Stomach smooth muscle (tissue), 2 donors: Measurements from ENCODE around the gene BRIP1.
"Not testable (repeated sequence)": the region's sequence is repeated elsewhere in the genome, so short reads cannot be mapped to it uniquely, and the experiment has no call there.

ENCODE experiments used
- H3K27ac ChIP-seq: one replicate; pipeline ENCODE4 v1.7.0; 2013; ENCODE audit warnings: mild to moderate bottlenecking, low read length, inconsistent platforms
- H3K27me3 ChIP-seq, 2 donors: one replicate each; pipeline ENCODE4 v1.7.0; 2013; ENCODE audit warnings: low read length in 2 of 2; ENCODE audit not compliant: insufficient read depth in 2 of 2, control insufficient read depth in 1 of 2
- H3K36me3 ChIP-seq, 2 donors: one replicate each; pipeline ENCODE4 v1.7.0; 2013; ENCODE audit warnings: low read length in 2 of 2; ENCODE audit not compliant: control insufficient read depth in 2 of 2, insufficient read depth in 2 of 2
- H3K4me1 ChIP-seq: one replicate; pipeline ENCODE4 v1.7.0; 2013; ENCODE audit warnings: low read length; ENCODE audit not compliant: control insufficient read depth, insufficient read depth
- H3K4me3 ChIP-seq, 2 donors: one replicate each; pipeline ENCODE4 v1.7.0; 2013; ENCODE audit warnings: low read length in 2 of 2
- H3K9ac ChIP-seq, 2 donors: one replicate each; pipeline ENCODE4 v1.7.0; 2013; ENCODE audit warnings: low read length in 2 of 2, mild to moderate bottlenecking in 1 of 2
- H3K9me3 ChIP-seq, 2 donors: one replicate each; pipeline ENCODE4 v1.7.0; 2013; ENCODE audit warnings: low read length in 2 of 2; ENCODE audit not compliant: control insufficient read depth in 2 of 2
- donor health status: healthy.
- donor health status: Pancreatic carcinoma.

The BRIP1 gene

DNA sequence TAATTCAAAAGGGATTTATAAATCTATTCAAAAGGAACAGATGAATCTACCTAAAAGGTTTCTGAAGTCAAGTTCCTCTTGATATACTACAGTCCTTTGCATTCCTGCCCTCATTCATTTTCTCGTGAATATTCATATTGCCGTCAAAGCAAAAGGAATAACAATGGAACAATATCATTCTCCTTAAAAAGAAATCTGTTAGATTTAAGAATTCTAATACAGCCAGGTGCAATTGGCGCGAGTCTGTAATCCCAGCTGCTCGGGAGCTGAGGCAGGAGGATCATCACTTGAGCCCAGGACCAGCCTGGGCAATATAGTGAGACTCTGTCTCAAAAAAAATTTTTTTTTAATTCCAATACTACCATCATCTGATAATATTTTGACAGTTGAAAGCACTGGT is 130.3 kb downstream of the BRIP1 start:
- no peak overlapping the region for H3K9ac ChIP-seq
- H3K27me3 ChIP-seq = no peaks in the 10 kb centered on the region
- H3K4me3 ChIP-seq = no peak overlapping the region
- no peaks in the 10 kb centered on the region for H3K9me3 ChIP-seq
- H3K27ac ChIP-seq = no peak overlapping the region
- no peaks in the 10 kb centered on the region for H3K4me1 ChIP-seq
- H3K36me3 ChIP-seq = no peaks in the 10 kb centered on the region

DNA sequence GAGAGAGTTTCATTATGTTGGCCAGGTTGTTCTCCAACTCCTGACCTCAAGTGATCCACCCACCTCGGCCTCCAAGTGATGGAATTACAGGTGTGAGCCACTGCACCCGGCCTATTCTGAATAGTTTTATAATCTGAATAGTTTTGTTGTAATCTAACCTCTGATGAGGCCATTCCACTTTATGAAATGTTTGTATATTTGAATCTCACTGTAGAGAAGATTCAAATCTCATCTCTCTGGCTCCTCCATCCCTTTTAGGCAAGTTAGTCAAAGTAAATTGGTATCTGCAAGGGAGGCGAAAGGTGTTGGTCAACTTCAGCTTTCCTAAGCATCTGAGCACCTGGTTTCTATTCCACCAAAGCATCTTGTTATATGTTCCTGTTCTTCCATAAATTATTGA is 131.2 kb downstream of the BRIP1 start:
- H3K36me3 ChIP-seq = no peaks in the 10 kb centered on the region
- H3K4me1 ChIP-seq = no peaks in the 10 kb centered on the region
- no peaks in the 10 kb centered on the region for H3K27me3 ChIP-seq

DNA sequence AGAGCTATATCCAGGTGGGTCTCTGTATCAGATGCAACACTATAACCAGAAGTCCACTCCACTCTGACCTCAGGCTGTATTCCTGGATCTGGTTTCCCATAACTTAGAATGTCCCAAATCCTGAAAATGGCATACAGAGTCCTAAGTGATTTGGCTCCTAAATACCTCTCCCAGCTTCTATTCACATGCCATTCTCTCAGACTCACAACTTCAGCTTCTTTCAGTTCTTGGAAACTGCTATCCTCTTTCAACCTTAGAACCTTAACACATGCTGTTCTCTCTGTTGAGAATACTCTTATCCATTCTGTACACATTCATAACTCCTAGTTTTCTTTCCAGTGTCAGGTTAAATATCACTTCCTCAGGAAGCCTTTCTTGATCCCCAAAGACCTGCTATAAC is 132.0 kb downstream of the BRIP1 start:
- H3K9ac ChIP-seq = no peak overlapping the region
- no peaks in the 10 kb centered on the region for H3K36me3 ChIP-seq
- H3K27ac ChIP-seq = no peak overlapping the region
- no peak overlapping the region for H3K4me3 ChIP-seq
- no peaks in the 10 kb centered on the region for H3K4me1 ChIP-seq
- H3K9me3 ChIP-seq = no peaks in the 10 kb centered on the region
- no peaks in the 10 kb centered on the region for H3K27me3 ChIP-seq

More for the DNA sequence above, 131.2 kb downstream of the BRIP1 start:
- no peaks in the 10 kb centered on the region for H3K9me3 ChIP-seq
- H3K9ac ChIP-seq = no peak overlapping the region
- no peak overlapping the region for H3K27ac ChIP-seq
- no peak overlapping the region for H3K4me3 ChIP-seq

DNA sequence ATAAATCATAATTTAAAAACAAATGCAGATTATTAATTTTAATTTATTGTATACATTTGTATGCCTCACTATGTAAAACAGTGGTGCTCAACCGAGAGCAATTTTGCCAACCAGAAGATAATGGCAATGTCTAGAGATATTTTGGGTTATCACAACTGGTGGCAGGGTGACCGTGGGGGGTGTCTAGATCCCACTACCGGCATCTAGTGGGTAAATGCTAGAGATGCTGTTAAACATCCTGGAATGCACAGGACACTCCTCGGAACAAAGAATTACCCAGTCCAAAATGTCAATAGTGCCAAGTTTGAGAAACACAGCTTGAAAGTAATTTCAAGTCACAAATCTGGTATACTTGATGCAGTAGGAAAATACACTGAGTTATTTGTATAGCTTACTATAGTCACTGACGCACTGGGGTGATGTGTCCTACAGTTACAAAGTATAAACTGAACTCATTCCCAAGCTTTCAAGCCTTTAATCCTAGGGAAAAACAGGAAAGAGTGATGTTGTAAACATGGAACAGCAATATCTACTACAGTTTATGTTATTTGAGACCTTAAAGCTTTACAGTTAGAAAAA is 133.5 kb downstream of the BRIP1 start:
- no peak overlapping the region for H3K9ac ChIP-seq
- no peaks in the 10 kb centered on the region for H3K4me1 ChIP-seq
- H3K27ac ChIP-seq = no peak overlapping the region
- H3K27me3 ChIP-seq = no peaks in the 10 kb centered on the region
- no peak overlapping the region for H3K4me3 ChIP-seq
- no peaks in the 10 kb centered on the region for H3K9me3 ChIP-seq
- no peaks in the 10 kb centered on the region for H3K36me3 ChIP-seq

DNA sequence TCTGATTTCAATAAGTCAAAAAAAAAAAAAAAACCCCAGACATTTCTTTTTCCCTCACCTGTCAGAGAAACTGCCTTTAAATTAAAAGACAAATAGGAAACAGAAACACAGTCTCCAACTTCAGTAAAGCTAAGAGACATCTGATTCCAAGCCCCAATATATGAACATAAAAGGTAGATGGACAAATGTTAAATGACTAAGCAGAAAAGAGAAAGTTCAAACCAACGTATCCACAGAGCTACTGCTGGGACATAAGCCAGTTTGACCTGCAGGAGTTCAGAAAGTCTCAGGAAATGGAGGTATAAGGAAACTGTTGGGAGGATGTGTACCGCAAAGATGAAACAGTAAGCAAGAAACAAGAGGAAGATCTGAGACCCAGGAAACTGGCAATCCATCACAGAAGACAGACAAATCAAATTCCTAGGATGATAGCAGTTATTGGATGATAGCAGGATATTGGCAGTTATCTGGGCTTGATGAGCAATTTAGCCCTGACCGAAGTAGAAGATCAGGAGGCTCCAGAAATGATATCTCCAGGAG is 135.0 kb downstream of the BRIP1 start:
- Histone ChIP-seq H3K27ac (no peak overlapping the region), H3K4me3 (no peak overlapping the region), H3K36me3 (no peaks in the 10 kb centered on the region), H3K4me1 (no peaks in the 10 kb centered on the region), H3K27me3 (no peaks in the 10 kb centered on the region), H3K9ac (no peak overlapping the region), H3K9me3 (no peaks in the 10 kb centered on the region)

DNA sequence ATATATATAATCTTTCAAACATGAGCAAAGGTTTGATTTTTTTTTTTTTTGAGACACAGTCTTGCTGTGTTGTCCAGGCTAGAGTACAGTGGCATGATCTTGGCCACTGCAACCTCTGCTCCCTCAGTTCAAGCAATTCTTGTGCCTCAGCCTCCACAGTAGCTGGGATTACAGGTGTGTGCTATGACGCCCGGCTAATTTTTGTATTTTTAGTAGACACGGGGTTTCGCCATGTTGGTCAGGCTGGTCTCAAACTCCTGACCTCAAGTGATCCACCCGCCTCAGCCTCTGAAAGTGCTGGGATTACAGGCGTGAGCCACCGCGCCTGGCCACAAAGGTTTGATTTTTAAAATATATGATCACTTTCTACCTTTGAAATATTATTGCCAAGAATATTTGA is 135.5 kb downstream of the BRIP1 start:
- not testable (repeated sequence) for H3K27me3 ChIP-seq, H3K9me3 ChIP-seq, H3K9ac ChIP-seq, H3K4me1 ChIP-seq, H3K36me3 ChIP-seq, H3K27ac ChIP-seq, H3K4me3 ChIP-seq

DNA sequence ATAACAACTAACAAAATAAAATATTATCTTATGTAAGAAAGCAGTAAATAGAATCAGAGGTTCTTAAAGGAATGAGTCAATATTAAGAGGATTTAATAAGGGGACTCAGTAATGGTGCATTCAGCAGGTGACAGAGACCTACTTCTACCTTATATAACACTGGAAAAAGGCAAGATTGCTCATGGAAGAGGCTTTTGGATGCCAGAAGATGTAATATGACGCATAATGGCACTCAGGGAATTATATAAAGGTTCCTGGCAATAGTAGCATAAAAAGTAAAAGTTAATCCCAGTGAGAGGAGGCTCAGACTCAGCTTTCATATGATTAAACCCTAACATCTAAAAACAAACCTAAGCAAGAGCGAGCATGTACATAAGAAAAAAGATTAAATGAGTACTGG is 136.4 kb downstream of the BRIP1 start:
- H3K36me3 ChIP-seq = no peaks in the 10 kb centered on the region
- no peaks in the 10 kb centered on the region for H3K9me3 ChIP-seq
- no peak overlapping the region for H3K27ac ChIP-seq
- no peaks in the 10 kb centered on the region for H3K4me1 ChIP-seq
- no peak overlapping the region for H3K4me3 ChIP-seq
- H3K9ac ChIP-seq = no peak overlapping the region
- H3K27me3 ChIP-seq = no peaks in the 10 kb centered on the region

DNA sequence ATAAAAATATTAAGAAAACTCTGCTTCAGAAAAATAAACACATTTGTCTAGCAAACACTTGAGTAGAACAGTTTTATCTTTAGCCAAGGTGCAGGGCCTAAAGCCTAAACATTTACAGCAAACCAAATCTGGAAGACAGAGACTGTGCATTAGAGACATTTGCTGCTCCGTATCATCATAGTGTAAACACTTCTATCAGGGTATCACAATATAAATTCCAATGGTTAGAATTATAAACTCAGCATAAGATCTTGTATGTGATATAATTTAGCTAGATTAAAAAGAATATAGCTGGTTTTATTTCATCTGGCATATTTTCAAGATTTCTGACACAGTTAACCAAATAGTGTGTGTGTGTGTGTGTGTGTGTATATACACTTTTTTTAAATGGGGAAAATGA is 138.6 kb downstream of the BRIP1 start:
- Histone ChIP-seq H3K9me3 (peaks cover 0 to 2% of the 10 kb centered on the region in 2 donors), H3K27me3 (no peaks in the 10 kb centered on the region), H3K4me3 (no peak overlapping the region), H3K4me1 (no peaks in the 10 kb centered on the region), H3K27ac (no peak overlapping the region), H3K9ac (no peak overlapping the region), H3K36me3 (no peaks in the 10 kb centered on the region)

DNA sequence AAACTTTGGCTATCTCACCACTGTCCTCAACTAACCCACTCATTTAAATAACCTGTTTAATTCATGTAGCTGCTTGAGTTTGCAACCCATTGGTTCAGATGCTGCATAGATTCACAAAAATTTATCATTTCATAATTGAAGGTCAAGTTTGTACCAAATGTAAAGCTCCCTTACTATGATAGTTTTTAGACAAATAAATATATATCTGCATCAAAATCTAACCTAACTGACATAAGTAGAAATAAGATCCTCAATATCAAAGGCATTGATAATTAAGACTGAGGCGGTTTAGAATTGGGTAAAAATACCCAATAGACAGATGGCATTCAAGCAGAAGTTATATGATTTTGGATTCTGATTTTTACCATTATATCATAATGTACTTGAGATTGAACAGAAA is 139.4 kb downstream of the BRIP1 start:
- Histone ChIP-seq H3K27me3 (no peaks in the 10 kb centered on the region), H3K4me1 (no peaks in the 10 kb centered on the region), H3K9ac (no peak overlapping the region), H3K9me3 (peaks cover 0 to 2% of the 10 kb centered on the region in 2 donors), H3K4me3 (no peak overlapping the region), H3K27ac (no peak overlapping the region), H3K36me3 (no peaks in the 10 kb centered on the region)

DNA sequence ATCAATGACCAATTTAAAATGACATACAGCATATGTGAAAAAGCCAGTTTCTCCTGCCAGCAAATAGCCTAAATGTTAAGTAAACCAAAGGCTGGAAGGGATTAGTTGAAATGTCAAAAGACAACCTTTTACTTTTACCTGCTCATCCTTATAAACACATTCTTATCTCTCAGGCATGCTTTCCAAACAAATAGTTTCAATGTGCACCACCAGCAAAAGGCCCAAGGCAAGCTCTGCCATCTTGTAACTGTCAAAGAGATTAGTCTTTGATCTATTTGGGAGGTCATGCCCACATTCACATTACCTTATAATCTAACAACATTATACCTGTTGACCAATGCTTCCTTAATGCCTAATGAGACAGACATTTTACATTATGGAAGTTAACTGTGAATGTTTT is 140.1 kb downstream of the BRIP1 start:
- Histone ChIP-seq H3K4me1 (no peaks in the 10 kb centered on the region), H3K36me3 (no peaks in the 10 kb centered on the region), H3K27ac (no peak overlapping the region), H3K9me3 (peaks cover 0 to 3% of the 10 kb centered on the region in 2 donors), H3K27me3 (no peaks in the 10 kb centered on the region), H3K9ac (no peak overlapping the region), H3K4me3 (no peak overlapping the region)

DNA sequence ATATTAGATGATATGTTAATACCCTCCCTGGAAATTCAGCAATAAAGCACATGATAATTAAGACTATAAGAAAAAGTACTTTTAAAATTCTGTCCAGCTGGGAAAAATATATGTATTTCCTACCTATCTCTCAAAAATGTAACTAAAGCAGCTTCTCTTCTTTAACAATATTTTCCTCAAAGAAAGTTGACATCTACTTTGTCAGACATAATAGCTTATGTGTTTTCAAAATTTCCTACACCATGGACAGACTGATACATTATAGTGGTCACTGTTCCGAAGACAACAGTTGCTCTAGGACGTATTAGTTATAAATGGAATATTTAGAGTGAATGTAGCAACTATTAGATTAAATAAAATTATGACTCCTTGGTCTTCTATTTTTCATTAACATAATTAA is 140.9 kb downstream of the BRIP1 start:
- H3K4me1 ChIP-seq = no peaks in the 10 kb centered on the region
- peaks cover 0 to 6% of the 10 kb centered on the region in 2 donors for H3K9me3 ChIP-seq
- H3K4me3 ChIP-seq = no peak overlapping the region
- H3K27me3 ChIP-seq = no peaks in the 10 kb centered on the region
- no peak overlapping the region for H3K27ac ChIP-seq
- no peaks in the 10 kb centered on the region for H3K36me3 ChIP-seq
- H3K9ac ChIP-seq = no peak overlapping the region
